NCI-H1417 treated with DMSO at 0.1 percent for 48 hours (cell line): ENCODE results near the gene DPP8.
A peak's percentile ranks its signal among the peaks of the same experiment; 100 is the strongest.

Experiments used
- DNase-seq: peaks from one replicate; lab custom pipeline; 2025; lab: John Stamatoyannopoulos, UW

Gene DPP8

DNA sequence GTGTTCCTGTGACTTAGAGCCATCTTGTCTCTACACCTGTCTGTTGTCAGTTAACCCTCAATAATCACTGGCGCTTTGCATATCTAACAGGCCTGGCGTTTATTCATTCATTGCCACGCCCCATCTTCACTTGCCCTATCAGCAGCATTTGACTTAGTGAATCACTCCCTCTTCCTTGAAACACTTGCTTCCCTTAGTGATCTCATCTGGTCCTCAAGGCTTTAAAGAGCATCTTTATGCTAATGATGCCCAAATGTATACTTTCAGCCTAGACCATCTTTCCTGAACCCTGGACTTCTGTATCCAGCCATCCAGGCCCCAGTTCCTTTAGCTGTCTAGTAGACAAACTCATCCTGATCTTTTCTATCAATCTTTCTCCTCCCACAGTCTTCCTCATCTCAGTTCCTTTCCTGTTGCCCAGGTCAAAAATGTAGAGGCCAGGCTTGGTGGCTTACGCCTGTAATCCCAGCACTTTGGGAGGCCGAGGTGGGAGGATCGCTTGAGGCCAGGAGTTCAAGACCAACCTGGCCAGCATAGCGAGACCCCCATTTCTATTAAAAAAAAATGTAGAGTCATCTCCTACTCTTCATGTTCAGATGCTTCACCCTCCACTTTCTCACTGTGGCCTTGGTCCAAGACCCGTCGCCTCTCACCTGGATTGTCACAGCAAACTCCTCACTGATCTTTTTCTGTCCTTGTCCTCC is 93.4 kb downstream of the DPP8 start:
- DNase-seq, result no peak

DNA sequence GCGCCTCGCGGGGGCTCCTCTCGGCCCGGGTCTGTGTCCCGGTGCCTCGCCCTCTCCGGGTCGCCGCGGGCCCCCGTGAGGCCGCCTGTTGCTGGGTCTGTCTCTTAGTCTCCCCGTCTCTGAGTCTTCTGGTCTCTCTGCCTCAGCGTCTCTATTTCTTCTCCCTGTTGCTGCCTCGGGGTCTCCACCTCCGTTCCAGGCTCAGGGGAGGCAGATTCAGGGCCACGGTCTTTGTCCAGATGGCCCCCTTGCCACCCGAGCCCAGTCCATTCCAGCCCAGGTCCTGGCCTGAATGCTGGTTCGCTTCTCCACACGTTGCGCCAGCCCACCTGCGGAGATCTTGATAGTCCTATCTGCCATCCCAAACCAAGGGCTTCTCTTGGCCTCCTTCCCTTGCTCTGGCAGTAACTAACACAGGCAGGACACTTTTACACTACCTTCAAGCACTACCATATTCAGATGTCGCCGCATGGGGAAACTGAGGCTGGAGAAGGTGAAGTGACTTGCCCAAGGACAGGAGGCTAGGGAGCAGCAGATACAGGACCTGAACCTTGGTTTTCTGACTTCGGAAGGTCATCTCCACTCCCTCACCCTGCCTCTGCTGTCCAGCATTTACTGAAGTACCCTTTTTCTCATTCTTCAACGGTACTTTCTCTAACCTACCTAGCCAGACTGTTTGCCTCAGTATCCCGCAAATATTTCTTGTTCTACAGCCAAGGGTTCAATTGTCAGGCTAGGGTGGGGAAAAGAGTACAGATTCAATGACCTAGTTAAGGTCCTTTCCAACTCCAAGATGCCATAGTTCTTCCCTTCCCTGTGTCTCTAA is 94.1 kb downstream of the DPP8 start:
- DNase-seq, result no peak

DNA sequence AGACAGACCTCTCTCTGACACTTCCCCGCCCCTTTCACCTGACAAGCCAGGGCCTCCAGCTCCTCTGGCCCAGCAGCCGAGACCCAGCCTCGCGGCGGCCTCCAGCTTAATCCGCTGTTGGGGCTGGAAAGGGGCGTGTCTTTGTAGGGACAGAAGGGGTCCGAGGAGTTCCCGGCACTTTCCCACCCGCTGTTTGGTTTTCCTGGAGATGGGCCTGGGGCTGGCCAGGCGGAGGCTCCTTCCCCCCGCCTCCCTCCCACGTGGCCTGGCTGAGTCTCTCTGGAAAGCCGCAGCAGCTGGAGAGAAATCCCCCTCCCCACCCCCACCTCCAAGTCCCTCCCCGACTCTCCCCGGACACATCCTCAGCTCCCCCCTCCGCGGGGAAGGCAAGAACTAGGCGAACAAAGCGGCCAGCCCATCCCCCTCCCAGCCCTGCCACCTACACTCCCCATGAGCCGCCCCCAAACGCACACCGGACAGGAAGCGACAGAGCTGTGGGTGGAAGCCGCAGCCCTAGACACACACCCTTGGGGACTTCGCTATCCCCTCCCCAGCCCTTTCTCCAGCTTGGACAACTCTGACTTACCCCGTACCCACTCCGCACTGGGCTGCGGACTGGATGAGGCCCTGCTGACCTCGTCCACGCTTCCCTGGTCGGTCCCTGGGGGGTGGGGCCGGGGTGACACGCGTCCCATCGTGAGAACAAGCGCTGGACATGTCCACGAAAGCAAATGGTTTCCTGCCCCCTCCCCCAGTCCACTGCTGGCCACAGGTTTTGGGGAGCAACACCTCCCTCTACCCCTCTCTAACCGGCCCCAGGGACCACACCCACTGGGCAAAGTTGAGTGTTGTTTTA is 95.9 kb downstream of the DPP8 start:
- DNase-seq, result no peak

DNA sequence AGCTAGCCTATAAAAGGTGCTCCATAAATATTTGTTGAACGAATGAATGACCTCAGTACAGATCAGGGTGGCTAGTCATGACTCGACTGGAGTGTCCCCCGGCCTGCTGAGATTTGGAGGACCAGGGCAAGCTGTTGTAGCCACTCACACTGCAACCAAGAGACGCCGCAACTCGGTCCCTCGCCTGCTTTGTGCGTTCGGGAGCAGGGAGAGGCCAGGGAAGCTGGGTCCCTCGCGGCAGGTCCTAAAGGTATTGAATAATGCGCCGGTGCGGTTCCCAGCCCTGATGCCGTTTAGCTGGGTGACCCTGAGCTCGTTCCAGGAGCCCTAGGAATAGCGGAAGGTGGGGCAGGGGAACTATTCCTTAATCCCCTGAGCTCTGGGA is 96.5 kb downstream of the DPP8 start:
- DNase-seq, result no peak

DNA sequence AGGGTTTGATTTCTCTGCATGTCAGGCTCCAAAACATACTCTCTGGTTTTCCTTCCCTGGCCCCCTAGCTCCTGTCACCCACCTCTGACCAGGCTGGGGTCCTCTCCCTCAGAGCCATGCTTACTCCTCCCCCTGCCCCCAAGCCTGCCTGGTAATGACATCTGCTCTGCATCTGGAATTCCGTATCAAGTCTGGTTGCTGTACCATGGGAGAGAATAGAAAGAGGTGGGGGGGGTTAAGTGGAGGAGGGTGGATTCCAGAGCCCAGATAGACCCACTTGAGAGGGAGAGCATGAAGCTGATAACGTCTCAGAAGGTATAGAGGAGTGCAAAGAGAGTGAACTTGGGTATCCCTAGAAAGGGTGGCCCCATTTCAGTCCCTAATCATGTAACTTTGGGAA is 98.9 kb downstream of the DPP8 start:
- DNase-seq, result no peak

DNA sequence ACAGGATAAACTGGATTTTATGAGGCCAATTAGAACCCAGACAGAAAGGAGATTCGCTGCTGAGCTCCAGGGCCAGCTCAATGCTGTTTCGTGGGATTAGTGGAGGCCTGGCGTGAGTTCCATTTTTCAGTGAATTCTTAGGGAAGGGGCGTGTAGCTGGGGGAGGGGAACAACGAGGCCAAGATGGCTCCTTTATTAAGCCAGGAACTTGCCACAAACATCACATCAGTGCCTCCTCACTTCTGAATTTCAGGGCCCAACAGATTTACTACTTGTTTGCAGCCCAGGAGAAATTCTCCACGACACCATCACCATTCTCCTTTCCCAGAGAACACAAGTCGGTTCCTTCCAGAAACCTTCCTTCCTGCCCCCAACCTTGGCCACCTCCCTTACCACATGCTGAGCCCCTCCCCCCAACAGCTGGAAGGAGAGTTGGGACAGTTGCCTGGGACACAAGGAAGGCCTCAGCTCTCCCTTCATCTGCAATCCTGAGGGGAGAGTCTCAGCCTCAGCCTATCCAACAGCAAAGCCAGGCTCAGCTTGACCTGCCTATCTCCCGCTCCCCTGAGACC is 100.6 kb downstream of the DPP8 start:
- DNase-seq, result no peak

DNA sequence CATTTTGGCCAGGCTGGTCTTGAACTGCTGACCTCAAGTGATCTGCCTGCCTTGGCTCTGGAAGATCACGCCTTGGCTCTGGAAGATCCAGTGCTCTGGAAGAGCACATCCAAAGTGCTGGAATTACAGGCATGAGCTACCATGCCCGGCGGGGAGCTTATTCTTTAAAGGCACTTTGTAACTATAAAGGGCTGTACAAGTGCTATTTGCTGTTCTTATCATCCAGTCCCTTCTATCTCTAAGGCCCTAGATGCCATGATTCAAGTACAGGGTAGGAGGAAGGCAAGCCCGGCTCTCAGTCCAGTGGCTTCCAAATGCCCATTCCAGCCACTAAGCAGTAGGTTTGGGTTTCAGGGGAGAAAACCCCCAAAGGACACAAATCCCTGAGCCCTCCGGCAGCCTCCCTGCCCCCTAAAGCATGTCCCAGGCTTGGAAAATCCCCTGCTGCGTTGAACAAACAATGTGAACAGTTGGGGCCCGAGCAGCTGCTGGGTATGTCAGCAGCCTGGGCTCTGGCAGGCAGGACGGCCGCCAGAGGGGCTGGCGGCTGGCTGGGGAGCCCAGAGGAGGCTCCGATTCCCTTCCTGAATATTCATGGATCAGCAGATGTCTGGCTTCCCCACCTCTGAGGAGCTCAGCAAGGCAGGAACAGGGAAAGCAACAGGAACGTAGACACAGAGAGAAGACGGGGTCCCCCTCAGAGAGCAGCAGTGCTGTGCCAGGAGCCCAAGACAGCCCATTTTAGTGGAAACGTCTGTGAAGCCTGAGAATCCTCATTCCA is 102.5 kb downstream of the DPP8 start:
- peak; percentile 67 for DNase-seq

DNA sequence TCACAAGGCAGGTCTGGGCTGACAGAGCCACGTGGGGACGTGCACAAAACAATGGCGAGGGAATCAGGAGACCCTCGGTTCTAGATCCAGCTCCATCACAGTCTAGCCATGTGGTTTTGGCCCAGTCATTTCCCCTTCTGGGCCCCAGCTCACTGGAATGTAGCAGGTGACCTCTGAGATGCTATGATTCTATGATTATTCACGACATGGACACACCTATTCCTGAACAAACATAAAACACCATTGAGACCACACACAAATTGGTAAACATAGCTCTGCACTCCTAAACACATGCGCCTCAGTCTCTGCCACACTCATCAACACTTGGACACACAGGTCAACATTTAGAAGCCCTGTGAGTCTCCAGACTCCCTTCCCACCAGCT is 103.7 kb downstream of the DPP8 start:
- no peak for DNase-seq

DNA sequence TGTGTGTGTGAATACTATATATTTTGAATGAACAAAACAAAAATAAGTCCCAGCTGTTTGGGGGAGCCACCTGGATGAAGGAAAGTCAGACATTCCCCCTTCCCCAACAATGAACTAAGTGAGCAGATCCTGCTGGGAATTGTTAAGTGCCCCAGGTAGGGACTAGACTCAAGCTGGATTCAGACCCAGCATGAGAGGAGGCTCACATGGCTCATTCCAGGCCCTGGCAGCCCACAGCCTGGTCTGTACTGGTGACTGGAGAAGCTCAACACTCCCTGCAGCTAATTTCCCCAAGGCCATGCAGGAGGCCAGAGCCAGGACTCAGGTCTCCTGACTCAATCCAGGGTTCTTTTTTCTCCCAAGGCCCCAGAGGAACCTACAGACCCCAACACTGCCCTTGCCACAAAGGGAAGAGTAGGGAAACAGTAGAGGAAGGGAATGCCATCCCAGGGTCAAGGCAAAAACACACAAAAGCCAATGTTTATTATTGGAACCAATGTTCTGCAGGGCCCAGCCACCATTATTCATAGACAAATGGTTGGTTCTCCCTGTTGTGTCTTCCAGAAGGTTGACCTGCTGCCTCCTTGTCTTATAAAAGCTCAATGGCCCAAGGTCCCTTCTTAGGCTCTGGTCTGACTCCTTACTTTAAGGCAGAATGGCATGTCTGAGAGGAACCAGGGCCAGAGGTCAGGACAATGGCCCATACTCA is 104.3 kb downstream of the DPP8 start:
- no peak for DNase-seq

DNA sequence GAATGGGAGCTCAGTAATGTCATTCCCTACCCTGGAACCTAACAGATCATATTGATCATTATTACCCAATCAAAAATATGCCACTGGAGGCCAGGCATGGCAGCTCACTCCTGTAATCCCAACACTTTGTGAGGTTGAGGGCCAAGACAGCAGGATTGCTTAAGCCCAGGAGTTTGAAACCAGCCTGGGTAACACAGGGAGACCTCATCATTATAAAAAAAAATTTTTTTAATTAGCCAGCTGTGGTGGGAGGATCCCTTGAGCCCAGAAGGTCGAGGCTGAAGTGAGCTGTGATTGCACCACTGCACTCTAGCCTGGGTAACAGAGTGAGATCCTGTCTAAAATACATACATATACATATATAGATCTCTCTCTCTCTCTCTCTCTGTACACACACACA is 104.9 kb downstream of the DPP8 start:
- DNase-seq, result no peak

DNA sequence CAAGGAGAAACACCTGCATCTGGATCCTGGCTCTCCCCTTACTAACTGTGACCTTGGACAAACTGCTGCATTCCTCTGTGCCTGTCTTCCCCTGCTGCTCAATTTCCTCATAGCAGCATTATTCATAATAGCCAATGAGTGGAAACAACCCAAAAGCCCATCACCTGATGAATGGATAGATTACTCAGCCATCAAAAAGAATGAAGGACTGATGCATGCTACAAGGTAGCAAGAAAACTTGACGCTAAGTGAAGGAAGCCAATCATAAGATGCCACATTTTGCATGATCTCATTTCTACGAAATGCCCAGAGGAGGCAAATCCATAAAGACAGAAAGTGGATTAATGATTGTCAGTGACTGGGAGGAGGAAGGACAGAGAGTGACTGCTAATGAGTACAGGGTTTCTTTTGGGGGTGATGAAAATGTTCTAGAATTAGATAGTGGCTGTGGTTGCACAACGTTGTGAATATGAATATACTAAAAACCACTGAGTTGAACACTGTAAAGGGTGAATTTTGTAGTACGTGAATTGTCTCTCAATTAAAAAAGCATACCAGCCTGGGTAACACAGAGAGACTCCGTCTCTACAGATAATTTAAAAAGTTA is 105.9 kb downstream of the DPP8 start:
- DNase-seq, result no peak

DNA sequence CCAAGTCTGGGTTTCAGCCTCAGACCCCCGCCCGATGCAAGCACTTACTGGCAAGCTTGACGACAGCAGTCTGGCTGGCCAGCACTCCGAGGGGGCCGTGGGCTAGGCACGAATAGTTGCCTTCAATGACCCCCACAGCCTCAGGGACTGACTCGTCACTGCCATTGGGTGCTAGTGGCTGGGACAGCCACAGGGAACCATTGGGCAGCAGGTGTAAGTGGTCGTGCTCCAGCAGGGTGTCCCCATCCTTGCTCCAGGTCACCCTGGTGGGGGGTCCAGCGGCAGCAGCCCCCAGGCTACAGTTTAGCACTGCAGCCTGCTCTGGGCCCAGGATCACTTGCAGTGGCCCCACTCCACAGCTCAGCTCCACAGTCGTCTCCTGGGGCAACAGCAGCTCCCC is 106.5 kb downstream of the DPP8 start:
- no peak for DNase-seq

DNA sequence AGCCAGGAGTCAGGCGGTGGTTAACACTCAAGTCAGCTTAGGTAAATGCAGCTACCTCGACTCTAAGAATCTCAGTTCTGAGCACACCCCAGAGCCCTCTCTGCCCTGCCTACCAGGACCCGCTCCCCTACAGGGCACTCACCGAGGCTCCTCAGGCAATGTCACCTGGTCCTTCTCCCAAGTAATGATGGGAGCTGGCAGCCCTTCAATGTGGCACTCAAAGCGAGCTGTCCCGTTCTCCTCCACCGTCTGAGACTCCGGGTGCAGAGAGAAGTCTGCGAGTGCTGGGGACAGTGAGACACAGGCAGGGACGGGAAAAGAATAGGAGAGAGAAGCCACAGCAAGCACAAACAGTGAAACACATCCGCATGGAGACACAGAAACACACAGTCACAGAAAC is 107.5 kb downstream of the DPP8 start:
- DNase-seq, result no peak

DNA sequence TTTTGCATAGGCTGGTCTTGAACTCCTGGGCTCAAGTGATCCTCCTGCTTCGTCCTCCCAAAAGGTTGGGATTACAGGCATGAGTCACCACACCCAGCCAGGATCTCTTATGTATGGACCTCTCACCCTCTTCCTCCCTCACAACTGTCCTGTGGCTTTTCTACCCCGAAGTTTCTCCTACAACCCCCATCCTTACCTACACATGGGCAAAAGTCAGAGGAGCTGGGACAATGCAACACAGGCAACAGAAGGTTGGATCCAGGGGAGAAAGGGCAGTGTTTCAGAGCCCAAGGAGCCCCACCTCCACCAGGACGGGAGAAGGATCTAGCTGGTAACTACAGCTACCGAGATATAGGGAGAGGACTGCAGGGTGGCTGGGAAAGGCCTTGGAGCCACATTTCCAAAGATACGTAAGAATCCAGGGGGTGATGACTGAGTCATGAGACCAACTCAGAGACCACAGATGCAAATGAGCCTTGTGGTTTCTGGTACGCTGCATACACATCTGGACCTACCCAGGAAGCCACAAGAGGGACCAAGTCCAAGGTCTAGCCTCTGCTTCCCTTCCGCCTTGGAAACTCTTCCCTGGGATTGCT is 108.4 kb downstream of the DPP8 start:
- DNase-seq, result no peak

DNA sequence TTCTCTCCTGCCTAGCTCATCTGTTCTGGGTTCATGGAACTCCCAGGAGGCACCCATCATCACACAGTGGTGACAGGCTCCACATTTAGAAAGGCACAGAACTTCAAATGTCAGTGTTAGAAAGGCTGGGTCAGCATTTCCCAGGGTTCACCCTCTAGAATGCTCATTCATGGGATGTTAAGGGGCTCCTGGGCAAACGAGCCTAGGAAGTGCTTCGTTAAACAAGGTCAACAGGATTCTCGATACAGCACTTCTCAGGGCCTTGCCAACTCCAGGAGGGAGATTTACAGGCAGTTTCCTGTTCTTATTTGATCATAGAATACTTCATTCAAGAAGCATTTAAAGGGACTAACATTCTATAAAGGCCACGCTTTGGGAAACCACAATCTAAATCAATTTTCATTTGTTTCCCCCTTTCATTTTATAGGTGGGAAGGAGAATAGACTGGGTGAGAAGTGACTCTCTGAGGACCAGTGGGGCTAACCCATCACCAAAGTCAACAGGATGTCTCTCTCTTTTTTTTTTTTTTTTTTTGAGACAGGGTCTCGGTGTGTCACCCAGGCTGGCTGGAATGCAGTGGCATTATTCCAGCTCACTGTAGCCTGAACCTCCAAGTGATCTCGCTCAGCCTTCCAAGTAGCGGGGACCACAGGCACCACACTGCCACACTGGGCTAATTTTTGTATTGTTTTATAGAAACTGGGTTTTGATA is 109.0 kb downstream of the DPP8 start:
- DNase-seq, result no peak

DNA sequence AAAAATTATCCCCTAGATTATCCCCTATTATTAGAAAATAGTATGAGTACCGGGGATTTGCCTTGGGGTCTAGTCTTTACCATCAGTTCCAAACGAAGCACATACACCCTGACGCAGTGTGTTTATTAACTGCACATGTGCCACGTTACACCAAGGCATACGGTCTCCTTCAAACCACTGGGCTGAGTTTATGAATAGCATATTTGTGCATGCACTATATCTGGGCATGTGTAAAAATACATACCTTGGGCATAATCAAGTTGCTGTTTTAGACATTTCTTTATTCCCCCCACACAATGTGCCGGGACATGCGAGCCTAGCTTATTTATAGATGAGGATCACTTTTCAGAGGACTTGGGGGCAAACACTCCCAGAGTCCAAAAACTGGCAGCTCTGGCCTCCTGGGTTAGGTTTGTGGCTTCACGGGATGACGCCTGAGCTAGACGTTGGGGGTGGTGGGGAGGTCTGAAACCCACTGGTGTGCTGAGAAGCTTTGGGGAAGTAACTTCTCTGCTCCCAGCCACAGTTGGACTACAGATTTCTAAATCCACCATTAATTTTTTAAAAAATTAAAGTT is 111.0 kb downstream of the DPP8 start:
- DNase-seq, result no peak

DNA sequence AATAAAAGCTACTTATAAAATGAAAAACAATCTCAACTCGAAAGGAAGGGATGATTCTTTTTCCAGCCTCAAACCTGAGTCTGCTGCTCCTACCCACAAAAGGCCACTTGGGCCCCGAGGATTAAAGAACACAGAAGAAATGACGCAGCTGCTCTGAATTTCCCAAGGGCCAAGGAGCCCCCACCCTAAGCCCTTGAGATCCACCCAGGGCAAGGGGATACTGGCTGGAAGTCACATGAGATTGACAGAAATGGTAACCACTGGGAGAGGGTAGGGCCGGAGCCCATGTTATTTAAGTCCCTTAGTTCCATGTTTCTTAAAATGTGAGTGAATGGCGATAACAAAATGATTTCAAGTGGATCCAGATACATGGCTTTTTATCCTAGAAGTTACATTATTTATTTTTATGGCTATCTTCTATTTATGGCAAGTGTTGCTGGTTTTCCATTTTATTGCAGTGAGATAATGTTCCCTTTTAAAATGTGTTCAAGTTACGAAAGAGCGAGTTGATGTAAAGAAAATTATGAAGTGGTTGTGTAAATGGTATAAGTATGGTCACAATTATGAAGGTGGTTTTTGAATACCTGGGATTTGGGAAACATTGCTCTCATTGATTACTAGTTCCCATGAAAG is 111.6 kb downstream of the DPP8 start:
- DNase-seq, result no peak

DNA sequence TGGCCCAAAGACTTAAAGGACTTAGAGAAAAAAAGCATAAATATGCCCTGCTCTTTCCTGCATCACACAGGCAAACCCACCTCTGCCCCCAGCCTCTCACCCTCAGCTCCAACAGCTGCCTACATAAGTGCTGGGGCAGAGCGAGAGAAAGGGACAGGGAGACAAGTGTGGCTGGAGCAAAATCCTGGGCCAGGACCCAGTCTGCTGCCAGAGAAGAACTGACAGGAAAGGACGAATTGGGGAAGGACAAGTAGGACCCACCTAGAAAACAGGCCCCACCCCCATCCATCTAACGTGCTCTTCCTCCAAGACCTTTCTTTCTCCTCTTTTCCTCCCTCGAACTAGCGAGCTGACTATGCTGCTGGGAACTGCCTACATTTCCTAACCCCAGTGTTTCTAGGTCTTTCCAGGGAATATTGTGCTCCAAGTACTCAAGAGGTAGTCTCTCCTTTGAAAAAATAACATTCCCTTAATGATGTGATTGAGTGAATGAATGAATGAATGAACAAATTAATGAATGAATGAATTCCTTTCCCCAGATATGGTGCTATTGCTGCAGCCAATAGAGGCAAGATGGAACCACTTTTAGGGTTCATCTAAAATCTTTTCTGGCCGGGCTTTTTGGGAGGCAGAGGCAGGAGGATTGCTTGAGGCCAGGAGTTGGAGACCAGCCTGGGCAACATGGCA is 113.2 kb downstream of the DPP8 start:
- no peak for DNase-seq
